ENCODE measurements around the gene GRXCR2.
"Not testable (repeated sequence)": the region's sequence is repeated elsewhere in the genome, so short reads cannot be mapped to it uniquely, and the experiment has no call there.

Gene GRXCR2

DNA sequence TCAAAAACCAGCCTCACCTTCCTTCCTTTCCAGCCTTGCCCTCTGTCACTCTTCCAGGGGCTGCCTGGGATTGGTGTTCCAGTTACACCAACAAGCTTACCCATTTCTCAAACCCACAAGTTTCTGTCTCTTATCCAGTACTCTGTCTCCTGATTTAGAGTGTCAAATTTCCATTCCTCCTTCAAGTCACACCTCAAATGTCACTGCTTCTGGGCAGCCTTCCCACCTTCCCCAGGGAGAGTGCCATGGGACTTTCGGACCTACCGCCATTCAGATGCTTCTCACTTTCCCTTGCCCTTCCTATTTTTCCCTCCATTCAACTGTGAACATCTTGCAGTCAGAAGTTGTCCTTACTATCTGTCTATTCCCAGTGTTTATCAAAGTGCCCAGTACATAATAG lies 2.0 kb upstream of the GRXCR2 start:
- no peak for DNase-seq (ENCODE audit: low spot score)

GRCh38 chr5:145872486-145872885 lies 328 bp downstream of the GRXCR2 start:
- no peak for DNase-seq (ENCODE audit: low spot score)

DNA sequence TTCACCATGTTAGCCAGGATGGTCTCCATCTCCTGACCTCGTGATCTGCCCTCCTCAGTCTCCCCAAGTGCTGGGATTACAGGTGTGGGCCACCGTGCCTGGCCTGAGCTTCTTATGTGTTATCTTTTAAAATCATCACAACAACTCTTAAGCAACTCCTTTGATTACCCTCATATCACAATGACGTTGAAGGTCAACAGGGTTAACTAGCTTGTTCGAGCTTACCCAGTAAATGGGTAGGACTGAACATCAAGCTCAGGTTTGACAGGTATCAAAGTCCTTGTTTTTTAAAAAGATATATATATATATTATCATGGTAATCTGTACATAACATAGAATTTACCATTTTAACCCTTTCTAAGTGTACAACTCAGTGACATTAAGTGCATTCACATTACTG lies 3.1 kb downstream of the GRXCR2 start:
- DNase-seq (ENCODE audit: low spot score): no peak

- DNase-seq (ENCODE audit: low spot score): no peak
Observed at GRCh38 chr5:145867806-145868205, 5.0 kb downstream of the GRXCR2 start.

DNA sequence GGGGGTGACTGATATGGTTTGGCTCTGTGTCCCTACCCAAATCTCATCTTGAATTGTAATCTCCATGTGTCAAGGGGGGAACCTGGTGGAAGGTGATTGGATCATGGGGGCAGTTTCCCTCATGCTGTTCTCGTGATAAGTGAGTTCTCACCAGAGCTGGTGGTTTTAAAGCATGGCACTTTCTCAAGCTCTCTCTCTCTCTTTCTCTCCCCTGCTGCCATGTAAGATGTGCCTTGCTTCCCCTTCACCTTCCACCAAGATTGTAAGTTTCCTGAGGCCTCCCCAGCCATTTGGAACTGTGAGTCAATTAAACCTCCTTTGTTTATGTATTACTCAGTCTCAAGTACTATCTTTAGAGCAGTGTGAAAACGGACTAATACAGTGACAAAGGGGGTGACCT lies 8.4 kb downstream of the GRXCR2 start:
- not testable (repeated sequence) for DNase-seq (ENCODE audit: low spot score)

- no peak for DNase-seq (ENCODE audit: low spot score)
Observed at GRCh38 chr5:145863003-145863402, 9.8 kb downstream of the GRXCR2 start.

DNA sequence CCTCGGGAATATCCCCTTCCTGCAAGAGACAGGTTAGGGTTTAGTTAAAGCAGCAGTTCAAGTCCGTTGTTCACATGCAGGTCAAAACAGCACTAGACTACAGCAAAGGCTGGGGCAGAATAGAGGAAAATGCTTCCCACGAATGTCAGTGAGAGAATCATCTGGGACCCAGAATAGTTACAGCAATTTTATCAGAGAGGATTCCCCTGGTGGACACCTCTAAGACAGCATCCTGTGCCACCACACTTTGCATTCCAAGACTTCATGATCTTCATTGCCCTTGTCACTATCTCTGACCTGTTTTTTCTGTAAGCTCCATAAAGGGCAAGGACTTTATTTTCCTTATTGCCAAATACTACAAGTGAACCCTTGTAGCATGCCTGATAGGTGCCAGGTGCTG lies 12.9 kb downstream of the GRXCR2 start:
- no peak for DNase-seq (ENCODE audit: low spot score)

DNA sequence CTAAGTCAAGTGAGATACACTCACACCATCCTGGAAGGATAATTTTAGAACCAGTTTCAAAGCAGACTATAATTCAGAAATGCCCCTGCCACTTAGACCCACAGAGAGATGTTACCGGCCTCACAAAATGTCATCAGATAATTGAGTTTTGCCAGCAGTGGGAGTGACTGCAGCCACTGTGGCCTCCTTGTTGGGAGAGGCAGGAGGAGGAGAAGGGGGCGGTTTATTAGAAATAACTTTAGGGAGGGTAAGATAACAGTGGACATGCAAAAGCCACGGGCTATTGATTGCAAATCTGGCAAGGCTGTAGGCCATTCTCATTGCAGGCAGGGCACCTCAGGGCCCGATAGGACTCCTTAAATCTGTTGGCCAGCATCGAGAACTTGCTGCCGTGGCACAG lies 13.4 kb downstream of the GRXCR2 start:
- DNase-seq (ENCODE audit: low spot score): no peak

DNA sequence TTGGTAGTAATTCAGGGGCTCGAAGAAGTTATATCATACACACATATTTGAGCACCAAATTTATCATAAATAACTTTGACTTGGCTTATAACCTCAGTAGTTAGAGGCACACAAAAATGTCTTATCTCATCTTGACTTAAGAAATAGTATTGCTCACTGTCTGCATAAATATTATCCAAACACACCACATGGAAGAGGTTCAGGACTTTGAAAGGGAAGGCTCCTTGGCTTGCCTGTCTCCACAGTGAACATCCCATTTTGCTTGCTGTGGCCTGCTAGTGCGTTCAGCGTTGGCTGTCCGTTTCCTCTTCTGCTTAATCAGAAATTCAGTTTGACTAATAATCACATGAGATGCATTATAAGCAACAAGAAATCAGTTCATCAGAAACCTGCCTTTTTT lies 13.9 kb downstream of the GRXCR2 start:
- no peak for DNase-seq (ENCODE audit: low spot score)

DNA sequence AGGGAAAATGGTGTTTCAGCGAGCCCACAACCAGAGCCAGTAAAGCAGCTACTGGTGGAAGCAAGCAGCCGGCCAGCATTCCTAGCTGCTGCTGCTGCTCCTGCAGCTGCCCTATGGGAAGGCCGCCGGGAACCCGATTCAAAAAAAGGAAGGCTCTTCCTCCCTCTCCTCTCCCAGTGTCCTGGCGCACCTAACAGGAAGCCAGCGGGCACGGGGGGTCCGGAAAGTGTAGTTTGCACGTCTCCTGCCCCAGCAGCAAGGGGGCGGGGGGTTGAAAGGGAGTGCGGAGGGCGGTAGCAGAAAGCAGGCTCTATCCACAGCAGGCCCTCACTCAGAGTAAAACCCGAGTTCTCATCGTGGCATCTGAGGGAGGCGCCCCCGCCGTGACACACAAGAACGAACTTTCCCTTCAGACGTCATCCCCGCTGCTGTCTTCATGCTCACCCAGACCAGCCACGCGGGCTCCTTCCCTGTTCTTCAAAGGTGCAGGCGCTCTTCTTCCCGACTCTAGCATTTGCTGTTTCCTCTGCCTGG lies 16.5 kb downstream of the GRXCR2 start:
- peak; percentile 56 for DNase-seq (ENCODE audit: low spot score)

DNA sequence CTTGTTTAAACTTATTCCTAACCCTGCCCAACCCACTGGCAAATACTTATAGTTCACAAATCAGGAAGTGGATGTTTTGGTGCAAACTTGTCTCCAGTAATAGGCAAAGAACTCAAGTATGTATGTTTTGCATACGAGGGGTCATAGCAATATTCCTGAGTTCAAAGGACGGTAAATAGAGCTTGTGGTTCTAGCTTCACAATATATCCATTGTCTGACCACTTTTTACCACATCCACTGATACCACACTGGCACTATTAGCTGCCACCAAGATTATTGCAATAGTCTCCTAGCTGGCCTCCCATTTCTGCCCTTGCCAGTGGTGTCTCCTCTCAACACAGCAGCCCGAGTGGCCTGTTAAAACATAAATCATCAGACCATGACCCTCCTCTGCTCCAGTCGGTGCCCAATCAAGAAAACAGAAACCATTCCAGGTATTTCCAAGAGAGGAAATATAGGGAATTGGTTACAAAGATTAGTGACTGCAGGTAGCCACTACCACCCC lies 17.0 kb downstream of the GRXCR2 start:
- DNase-seq (ENCODE audit: low spot score): no peak

- DNase-seq (ENCODE audit: low spot score): peak; percentile 77
Observed at GRCh38 chr5:145854651-145855258, 18.1 kb downstream of the GRXCR2 start.

- DNase-seq (ENCODE audit: low spot score): no peak
Observed at GRCh38 chr5:145853781-145854376, 18.9 kb downstream of the GRXCR2 start.

DNA sequence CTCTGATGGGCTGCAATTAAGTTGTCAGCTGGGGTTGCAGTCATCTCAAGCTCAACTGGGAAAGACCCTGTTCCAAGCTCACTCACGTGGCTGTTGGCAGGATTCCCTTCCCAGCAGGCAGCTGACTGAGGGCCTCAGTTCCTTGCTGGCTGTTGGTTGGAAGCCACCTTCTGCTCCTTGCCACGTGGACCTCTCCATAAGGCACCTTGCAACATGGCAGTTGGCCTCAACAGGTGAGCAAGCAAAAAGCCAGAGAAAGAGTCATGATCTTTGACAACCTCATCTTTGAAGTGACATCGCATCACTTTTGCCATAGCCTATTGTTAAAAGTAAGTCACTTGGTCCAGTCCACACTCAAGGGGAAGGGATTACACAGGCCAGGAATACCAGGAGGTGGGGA lies 19.8 kb downstream of the GRXCR2 start:
- no peak for DNase-seq (ENCODE audit: low spot score)

- peak; percentile 35 for DNase-seq (ENCODE audit: low spot score)
Observed at GRCh38 chr5:145848854-145849253, 24.0 kb downstream of the GRXCR2 start.

DNA sequence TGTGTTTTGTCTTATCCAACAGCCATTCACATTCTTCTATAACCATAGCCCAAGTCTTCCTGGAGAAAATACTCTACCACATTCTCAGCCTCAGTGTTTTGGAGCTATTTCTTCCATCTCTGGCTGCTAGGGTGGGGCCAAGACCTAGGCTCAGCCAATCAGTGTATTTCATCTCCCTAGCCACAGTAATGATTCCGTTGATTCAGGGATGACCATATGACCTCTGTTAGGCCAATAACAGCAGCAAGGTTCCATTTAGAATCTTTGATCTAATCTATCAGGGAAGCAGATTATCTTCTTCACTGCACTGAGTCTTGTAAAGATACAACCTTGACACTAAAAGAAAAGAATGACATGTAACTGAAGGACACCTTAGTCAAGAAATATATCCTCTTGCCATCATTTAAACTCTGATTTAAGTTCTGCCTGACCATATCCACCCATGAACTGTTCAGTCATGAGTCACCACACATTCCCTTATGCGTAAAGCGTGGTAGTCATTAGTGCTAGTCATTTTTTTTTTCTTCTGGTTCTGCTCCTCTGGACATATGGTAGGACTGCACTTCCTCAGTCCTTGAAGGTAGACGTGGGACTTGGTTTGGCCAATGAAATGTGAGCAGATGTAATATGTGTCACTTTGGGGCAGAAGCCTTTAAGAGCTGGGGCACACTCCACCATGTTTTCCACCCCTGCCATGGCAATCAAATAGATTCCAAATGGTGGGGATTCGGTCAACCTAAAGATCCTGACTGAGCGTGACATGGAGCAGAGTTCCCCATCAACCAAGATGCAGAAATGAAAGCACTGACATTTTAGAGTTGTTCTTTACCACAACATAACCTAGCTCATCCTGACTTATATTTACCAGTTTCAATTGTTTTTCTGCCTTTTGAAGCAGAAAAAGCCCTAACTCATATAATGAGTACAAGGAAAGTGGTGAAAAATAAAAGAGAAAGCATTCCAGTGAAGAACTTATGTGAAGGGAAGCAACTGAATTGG lies 25.0 kb downstream of the GRXCR2 start:
- peak; percentile 76 for DNase-seq (ENCODE audit: low spot score)

DNA sequence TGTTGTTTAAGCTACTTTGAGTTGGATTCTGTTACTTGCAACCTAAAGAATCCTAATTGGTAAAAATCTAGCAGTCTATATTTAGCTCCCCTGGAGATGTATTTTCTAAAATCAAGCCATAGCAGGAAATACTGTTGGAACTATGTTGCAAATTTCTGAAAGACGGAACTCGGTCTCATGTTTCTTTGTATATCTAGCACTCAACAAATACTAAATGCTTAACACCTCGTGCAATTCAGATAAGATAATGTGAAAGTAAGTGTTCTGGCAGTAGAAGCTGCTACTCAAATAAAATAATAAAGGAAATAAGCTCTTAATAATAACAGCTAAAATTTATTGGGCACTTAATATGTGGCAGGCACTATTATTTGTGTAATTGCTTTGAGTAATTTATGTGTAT lies 26.7 kb downstream of the GRXCR2 start:
- DNase-seq (ENCODE audit: low spot score): no peak

GRCh38 chr5:145841299-145841698 lies 31.5 kb downstream of the GRXCR2 start:
- no peak for DNase-seq (ENCODE audit: low spot score)

- no peak for DNase-seq (ENCODE audit: low spot score)
Observed at GRCh38 chr5:145840458-145841132, 32.2 kb downstream of the GRXCR2 start.

- DNase-seq (ENCODE audit: low spot score): no peak
Observed at GRCh38 chr5:145838276-145838675, 34.5 kb downstream of the GRXCR2 start.

DNA sequence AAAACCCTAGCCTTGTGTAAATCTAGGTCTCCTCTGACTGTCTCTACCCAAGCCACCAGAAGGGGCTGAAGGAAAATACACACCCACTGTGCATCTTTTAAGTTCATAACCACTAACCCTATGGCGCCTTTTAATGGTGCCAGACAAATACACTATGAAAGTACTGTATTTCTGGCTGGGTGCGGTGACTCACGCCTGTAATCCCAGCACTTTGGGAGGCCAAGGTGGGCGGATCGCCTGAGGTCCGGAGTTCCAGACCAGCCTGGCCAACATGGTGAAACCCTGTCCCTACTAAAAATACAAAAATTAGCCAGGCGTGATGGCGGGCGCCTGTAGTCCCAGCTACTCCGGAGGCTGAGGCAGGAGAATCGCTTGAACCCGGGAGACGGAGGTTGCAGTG lies 36.6 kb downstream of the GRXCR2 start:
- DNase-seq (ENCODE audit: low spot score): not testable (repeated sequence)

GRCh38 chr5:145835848-145836239 lies 37.0 kb downstream of the GRXCR2 start:
- DNase-seq (ENCODE audit: low spot score): no peak

Data from AG08395 (cell line).